ENCODE results near the gene SRC.

SRC gene

DNA sequence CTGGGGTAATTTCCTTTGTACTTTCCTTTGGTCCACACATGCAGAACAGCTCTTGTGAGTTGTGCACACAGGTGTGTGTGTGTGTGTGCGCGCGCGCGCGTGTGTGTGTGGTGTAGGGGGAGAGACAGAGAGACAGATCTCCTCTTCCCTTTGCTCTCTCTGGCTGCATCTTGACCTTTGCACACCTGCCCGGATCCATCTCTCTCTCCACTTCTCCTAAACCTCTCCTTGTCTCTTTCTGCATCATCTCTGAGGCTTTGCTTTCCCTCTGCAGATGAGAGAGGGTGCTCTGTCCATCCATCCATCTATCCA lies 67.0 kb downstream of the SRC start:
- TF ChIP-seq, protein P1, sequence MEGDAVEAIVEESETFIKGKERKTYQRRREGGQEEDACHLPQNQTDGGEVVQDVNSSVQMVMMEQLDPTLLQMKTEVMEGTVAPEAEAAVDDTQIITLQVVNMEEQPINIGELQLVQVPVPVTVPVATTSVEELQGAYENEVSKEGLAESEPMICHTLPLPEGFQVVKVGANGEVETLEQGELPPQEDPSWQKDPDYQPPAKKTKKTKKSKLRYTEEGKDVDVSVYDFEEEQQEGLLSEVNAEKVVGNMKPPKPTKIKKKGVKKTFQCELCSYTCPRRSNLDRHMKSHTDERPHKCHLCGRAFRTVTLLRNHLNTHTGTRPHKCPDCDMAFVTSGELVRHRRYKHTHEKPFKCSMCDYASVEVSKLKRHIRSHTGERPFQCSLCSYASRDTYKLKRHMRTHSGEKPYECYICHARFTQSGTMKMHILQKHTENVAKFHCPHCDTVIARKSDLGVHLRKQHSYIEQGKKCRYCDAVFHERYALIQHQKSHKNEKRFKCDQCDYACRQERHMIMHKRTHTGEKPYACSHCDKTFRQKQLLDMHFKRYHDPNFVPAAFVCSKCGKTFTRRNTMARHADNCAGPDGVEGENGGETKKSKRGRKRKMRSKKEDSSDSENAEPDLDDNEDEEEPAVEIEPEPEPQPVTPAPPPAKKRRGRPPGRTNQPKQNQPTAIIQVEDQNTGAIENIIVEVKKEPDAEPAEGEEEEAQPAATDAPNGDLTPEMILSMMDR (IDR thresholded peaks at IDR 0.05; ENCODE audit: extremely low read depth, missing control alignments), result no peak
- no peak for DNase-seq (ENCODE audit: low spot score)

DNA sequence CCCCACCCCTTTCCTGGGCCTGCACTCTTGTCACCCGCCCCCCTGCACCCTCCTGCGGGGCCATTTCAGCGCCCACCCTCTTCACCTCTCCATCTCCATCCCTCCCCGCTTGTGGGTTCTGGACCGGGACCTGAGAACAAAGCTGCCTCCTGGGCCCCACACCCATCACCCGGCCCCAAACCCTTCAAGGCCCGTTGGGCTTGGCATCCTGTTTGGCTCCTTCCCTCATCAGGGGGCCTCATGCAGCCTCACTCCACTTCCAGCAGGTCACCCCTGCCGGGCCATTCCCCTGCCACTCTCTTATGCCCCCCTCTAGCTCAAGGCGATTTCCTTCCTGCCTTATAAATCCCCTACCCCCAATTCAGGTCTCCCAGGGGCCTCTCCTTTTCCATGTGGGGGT lies 67.4 kb downstream of the SRC start:
- no peak for DNase-seq (ENCODE audit: low spot score)
- TF ChIP-seq, protein P1 (IDR thresholded peaks at IDR 0.05; ENCODE audit: extremely low read depth, missing control alignments), result no peak

DNA sequence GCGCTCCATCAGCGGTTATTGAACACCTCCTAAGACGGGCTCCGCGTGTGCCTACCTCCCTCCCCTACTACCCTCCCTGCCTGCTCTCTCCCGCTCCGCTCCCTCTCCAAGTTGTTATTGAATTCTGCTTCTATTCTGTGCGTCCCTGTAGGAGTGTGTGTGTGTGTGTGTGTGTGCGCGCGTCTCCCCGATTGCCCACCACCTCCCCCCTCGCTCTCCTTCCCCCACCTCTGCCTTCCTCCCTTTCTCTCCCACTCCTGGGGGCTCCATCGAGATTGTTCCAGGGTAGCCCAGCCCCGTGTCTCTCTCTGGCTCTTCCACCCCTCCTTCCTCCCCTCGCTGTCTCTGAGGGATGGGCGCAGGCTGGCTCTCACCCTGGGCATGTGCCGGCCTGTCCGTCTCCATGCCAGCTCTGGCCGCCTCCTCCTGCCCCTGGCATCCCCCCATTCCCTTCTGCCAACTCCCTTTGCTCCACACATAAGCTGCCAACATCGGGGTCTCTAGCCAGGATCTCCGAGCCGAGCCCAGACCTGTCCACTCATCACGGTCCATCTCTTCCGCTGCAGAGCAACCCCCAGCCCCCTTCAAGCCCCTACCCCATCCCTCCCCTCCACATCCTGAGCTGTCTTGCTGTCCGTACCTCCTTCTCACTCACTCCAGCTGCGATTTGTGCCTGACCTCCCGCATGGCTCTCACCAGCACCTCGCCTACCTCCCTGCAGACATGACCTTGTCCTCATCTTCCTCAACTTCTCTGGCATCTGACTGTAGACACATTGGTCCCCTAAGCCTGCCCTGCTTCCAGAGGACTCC lies 68.5 kb downstream of the SRC start:
- no peak for DNase-seq (ENCODE audit: low spot score)
- TF ChIP-seq, protein P1 (IDR thresholded peaks at IDR 0.05; ENCODE audit: extremely low read depth, missing control alignments), result no peak

DNA sequence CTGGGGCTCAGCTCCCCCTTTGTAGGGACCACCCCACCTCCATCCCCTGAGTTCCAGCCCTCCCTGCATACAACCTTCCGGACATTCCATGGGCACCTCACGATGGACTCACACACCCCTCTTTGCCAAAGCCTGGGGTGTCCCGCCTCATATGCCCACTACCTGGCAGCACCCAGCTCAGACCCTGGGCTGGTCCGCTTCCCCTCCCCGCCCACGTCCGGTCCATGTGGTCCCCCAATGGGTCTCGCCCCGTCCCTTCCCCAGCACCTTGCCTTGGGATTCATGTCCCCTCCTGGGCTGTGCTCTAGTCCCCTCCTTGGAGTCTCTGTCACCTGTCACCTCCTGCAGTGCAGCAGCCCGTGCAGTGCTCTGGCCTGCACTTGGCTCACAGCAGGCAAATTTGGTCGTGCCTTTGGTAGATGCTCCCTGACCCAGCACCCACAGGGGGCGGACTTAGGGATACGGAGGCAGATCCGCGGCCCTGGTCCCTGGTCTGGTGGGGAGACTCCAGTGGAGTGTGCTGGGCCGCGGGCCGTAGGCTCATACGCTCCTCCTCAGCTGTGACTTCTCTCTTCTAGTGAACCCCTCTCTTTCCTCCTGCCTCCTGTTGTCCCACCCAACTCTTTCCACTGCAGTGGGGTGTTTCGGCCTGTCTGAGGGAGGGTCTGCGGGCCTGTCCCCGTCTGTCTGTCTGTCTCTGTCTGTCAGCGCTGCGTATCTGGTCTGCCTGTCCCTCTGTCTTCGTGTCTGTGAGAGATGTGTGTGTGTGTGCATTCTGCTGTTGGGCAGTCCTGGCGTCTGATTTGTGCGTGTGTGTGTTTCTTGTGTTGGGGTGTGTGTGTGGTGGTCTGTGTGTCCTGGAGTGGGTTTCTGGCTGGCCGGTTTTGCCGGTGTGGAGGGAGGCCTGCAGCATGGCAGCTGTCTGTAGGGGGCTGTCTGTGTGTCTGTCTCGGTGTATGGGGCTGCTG lies 69.5 kb downstream of the SRC start:
- DNase-seq (ENCODE audit: low spot score), result no peak
- TF ChIP-seq, protein P1 (IDR thresholded peaks at IDR 0.05; ENCODE audit: extremely low read depth, missing control alignments), result no peak

DNA sequence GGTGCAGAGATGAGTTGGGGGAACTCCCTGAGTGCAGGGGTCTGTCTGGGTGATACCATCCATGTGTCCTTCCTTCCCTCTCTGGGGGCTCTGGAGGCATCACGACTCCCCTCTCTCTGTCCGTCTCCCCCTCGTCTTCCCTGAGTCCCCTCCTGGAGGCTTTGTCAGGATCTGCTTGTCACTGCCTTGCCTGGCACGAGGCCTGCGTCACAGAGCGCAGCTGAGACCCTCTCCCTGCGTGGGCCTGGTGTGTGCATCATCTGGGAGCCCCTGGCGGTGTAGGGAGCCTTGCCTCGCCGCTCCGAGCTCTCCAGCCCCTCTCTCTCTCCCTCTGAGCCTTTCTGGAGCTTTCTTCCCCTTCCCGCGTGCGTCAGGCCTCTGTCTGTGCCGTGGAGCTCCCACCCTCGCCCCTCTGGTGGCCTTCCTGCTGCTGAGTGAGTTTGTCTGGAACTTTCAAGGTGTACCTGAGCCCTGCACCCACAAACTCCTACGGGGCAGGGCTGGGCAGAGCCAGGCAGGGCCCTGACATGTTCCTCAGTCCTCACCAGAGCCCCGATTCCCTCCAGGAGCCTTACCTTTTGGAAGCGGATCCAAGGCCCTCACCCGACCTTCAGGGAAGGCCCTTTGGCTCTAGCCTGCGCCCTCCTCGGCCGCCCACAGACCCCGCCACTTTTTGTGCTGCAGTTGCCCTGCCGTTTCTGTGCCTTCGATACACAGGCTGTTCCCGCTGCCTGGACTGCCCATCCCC lies 70.3 kb downstream of the SRC start:
- TF ChIP-seq, protein P1 (IDR thresholded peaks at IDR 0.05; ENCODE audit: extremely low read depth, missing control alignments), result no peak
- no peak for DNase-seq (ENCODE audit: low spot score)

DNA sequence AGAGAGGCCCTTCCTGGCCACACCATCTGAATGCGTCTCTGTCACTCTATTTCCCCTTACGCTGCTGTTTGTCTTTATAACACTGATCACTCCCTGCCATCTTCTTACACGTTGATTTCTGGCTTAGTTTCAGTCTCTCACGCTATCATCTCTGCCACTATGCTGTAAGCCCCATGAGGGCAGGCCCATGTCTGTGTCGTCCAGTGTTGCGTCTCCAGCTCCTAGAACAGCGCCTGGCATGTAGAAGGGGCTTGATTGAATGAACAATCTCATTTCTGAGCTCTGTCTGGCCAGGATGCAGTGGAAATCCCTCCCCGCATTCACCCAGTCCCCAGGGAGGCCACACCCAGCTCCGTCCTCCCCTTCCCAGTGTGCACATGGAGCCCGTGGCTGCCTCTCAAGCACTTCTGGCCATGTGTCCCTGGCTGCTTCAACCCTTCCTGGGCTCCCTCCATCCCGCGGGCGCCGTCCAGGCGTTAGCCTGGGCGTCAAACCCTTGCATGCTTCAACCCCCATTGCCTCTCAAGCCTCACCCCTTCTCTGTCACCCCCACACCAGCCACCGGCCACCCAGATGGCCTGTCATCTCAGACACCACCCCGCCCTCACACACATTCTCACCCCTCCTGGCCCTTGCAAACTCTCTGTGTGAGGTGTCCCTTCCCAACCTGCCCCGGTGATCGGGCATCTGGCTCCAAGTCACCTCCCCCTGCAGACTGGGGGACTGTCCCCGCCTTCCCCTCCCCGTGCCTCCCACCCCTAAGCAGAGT lies 71.1 kb downstream of the SRC start:
- TF ChIP-seq, protein P1 (IDR thresholded peaks at IDR 0.05; ENCODE audit: extremely low read depth, missing control alignments), result no peak
- DNase-seq (ENCODE audit: low spot score), result no peak

All from GM20000 (cell line).